Activated CD4-positive, alpha-beta T cell treated with anti-CD3 and anti-CD28 coated beads, Interleukin-2, amount 50 U/mL, for 48 hours (primary cell): ENCODE data around the gene DBNDD1.

Source experiments
- DNase-seq, 2 experiments: peaks; one replicate each; pipeline ENCODE4 v3.0.0-alpha.2; 2020

Gene DBNDD1

DNA sequence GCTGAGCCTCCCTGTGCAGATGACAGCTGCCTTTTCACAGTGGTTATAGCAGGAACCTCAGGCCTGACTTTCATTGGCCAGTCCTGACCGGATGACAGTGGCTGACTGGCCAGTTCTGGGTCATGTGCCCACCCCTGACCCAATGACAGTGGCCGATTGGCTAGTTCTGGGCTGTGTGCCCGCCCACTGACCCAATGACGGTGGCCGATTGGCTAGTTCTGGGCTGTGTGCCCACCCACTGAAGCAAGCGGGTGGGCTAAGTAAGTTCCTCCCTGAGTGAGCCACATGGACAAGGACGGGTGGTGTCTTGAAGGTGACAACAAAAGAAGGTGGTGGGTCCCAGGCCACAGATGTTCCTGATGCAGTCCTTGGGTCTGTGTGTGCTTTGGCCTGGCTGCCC, 61.2 kb downstream of the DBNDD1 start:
- DNase-seq, result no peak

DNA sequence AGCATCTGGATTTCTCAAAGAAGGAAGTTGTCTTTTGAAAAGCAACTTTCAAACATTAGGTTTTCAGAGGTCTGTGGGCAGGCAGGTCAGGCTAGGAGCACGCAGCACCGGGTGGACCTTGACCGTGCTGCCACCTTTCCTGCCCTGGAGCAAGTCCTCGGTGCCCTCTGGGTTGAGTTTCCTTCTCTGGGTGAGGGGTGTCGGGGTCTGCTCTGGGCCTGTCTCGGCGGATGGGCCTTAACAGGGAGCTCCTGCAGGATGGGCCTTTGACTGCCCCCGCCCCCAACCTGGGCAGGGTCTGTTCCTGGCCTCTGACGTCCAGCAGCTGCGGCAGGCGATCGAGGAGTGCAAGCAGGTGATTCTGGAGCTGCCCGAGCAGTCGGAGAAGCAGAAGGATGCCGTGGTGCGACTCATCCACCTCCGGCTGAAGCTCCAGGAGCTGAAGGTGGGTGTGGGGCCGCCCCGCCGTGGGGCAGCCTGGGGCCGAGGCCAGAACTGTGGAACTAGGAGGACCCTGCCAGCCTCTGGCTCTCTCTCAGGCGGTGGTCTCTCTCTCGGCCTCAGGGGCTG, 62.0 kb downstream of the DBNDD1 start:
- no peak for DNase-seq

- no peak for DNase-seq
Measured at GRCh38 chr16:89956505-89957215, 62.6 kb downstream of the DBNDD1 start.

DNA sequence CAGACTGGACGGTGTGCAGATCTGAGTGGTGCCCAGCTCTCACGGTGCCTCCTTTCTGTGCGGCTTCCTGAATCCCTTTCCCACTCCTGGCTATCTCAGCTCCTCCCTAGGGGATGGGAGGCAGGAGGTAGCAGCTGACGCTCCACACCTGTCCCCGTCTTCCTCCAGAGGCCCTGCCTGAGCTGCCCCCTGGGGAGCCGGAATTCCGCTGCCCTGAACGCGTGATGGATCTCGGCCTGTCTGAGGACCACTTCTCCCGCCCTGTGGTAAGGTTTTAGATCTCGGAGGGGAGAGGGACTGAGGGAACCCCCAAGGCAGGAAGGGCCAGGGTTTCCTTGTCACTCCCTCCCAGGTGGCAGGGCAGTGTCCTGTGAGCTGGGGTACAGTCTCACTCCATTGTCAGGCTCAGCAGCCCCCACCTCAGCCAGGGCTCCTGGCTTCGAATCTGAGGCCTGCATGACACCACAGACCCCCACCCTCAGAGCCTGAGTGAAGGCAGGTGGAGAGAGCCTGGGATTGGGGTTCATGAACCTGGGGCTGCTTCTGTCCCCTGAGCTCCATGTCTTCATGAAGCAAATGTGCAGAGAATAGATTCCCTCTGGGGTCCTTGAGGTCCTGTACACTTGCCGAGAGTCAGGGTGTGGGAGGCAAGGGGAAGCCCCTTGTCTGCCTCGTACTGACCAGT, 64.1 kb downstream of the DBNDD1 start:
- no peak for DNase-seq
